Peyer's patch (tissue), 4 donors: ENCODE results near the gene KRT26.

Experiments
- POLR2A ChIP-seq, 2 donors: fragments of 450-650 bp; IDR thresholded peaks; one replicate each; pipeline ENCODE4 v1.5.1; 2017; ENCODE audit warnings: antibody characterized with exemption in 2 of 2, mild to moderate bottlenecking in 2 of 2, moderate library complexity in 2 of 2
- TF ChIP-seq, protein P1 (sequence below), 6 experiments: fragments of 450-650 bp in 4 of 6; fragments of 200-600 bp in 2 of 6; sonication (generic) in 1 of 6; IDR thresholded peaks; one replicate each; pipeline ENCODE4 v1.5.1; 2017 to 2019; ENCODE audit warnings: antibody characterized with exemption in 6 of 6, mild to moderate bottlenecking in 3 of 6, moderate library complexity in 1 of 6

DNA sequence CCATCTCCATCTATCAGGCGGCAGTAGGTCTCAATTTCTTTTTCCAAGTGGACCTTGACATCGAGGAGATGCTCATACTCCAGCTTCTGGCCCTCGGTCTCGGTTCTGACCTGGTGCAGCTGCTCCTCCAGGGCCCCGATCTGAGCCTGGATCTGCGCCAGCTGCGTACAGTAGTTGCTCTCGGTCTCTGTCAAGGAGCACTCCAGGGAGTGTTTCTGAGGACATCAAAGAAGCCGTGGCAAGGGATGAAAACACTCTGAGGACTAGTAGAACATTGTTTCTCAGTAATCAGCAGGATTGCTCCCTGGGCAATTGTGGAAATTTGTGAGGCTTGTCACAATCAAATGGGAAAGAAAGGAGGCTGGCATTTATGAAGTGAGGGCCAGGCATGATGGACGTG lies 21.8 kb upstream of the KRT26 start:
- TF ChIP-seq, protein P1, sequence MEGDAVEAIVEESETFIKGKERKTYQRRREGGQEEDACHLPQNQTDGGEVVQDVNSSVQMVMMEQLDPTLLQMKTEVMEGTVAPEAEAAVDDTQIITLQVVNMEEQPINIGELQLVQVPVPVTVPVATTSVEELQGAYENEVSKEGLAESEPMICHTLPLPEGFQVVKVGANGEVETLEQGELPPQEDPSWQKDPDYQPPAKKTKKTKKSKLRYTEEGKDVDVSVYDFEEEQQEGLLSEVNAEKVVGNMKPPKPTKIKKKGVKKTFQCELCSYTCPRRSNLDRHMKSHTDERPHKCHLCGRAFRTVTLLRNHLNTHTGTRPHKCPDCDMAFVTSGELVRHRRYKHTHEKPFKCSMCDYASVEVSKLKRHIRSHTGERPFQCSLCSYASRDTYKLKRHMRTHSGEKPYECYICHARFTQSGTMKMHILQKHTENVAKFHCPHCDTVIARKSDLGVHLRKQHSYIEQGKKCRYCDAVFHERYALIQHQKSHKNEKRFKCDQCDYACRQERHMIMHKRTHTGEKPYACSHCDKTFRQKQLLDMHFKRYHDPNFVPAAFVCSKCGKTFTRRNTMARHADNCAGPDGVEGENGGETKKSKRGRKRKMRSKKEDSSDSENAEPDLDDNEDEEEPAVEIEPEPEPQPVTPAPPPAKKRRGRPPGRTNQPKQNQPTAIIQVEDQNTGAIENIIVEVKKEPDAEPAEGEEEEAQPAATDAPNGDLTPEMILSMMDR (IDR thresholded peaks at IDR 0.05), result no peak
- no peak for TF ChIP-seq POLR2A (IDR thresholded peaks at IDR 0.05)
